IPS DF 4.7 (cell line): ENCODE measurements around the gene FAM3B.

Experiments used
- DNase-seq: peaks from one replicate; pipeline ENCODE4 v3.0.0-alpha.2; 2013; ENCODE audit warnings: low spot score; ENCODE audit errors: extremely low read depth

The FAM3B gene

DNA sequence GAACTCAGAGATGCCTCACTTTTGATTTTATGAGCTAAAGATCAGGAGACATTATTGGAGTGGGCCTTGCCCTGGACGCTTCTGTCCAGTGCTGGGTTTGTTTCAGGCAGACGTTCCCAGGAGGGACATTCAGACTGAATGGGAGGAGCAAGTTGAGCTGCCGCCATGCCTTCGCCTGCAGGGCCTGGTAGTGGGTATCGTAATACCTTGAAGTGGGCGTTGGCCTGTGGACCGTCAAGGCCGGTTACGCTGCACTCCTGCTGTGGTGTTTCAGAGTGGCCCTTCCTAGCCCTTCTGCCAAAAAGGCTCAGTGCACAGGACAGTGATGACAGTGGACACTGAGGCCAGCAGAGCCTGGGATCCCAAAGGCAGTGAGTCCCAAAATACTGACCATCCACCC, 1.6 kb downstream of the FAM3B start:
- DNase-seq: no peak

DNA sequence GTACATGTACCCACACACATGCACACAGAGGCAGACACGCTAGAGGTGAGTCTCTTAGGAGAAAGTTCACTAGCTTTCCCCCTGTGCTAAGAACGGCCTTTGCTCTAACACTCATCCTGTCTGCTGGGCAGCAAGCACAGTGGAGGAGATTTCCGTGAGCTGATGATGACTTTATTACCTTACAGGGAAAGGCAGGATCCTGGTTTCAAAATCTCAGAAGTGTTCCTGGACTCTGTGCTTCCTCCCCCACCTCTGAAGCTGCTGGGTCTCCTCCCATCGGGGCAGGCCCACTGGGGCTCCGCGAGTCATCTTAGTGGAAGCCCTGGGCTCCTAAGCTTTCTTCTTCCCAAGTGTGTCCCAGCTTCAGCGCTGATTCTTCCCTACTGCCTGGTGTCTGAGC, 2.7 kb downstream of the FAM3B start:
- DNase-seq: no peak

DNA sequence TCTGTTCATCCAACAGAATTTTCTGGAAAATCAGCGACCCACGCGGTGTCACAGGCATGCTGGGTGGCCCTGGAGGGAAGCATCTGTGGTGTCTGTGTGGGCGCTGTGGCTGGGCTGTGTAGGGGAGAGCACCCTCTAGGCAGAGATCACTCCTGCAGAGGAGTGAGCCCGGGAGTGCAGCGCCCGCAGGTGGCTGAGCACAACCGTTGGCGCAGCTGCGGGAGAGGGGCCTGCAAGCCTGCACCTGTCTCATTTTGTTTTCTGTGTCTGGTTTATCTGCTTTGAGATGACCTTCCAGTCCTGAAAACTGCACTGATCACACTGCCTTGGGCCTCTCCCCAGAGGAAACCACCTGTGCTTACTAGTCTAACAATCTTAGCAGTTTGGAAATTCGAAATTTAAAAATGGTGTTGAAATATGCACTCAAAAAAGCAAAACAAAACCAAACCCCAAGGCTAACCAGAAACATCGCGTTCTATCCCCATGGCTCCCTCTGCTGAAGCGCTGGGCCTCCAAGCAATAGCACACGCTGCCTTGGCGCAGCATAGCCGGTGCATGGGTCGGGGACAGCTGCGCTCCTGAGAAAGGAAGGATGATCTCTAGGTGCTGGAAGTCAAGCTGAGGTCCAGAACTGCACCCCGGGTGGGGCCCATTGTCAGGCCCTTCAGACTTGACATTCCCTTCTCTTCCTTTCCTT, 4.8 kb downstream of the FAM3B start:
- DNase-seq: no peak

DNA sequence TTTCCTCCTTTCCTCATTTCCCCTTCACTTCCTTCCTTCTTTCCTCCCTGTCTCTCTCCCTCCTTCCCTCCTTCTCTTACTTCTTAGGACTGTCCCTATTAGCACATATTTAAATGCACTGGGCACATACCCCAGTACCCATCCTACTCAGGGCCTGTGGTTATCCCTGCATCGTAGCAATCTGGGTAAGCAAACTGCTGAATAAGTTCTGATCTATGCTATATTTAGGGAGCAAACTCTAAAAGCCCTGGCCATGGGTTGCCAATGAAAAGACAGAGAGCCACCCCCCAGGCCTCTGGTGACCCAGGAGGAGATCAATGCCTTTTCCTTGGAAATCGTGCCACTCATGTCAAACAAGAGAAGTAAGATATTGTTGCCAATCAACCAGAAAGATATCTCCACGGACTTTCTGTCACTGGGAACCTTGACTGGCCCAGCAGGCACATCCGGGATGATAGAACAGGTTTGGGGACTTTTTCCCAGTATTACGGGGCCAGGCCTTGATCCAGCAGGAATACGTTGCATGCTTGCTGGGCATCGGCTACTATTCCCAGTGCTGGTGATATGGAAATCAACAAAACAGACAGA, 5.4 kb downstream of the FAM3B start:
- no peak for DNase-seq

DNA sequence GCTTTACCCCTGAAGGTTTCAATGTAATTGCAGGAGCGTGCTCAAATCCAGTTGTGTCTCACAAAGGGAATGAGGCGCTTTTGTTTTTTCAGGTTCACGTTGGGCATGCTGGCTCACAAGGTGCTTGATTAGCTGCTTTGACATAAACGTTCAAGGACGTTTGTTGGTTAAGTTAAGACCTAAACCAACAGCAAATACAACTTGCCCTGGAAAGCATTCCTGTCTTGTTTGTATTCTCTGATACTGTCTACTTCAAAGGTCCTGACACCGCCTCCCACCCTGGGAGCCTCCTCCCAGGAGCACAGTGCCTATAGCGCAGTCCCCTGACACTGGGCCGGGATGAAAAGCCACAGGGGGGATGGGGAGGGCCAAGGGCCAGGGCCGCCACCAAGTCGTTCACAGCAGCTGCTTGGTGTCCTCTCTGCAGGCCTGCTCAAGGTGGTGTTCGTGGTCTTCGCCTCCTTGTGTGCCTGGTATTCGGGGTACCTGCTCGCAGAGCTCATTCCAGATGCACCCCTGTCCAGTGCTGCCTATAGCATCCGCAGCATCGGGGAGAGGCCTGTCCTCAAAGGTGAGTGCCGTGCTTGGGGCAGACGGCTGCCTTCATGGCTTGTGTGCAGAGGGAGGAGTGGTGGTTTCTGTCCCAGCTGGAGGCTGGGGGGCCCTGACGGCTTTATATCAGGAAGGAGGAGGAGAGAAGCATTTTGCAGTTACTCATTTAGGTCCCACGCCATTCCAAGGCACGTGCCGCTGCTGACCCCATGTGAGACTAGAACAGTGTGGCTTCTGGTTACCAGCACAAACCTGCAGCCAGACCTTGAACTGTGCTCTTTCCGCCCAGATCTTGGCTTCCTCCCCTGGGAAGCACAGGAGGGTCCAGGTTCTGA, 6.1 kb downstream of the FAM3B start:
- DNase-seq: no peak

DNA sequence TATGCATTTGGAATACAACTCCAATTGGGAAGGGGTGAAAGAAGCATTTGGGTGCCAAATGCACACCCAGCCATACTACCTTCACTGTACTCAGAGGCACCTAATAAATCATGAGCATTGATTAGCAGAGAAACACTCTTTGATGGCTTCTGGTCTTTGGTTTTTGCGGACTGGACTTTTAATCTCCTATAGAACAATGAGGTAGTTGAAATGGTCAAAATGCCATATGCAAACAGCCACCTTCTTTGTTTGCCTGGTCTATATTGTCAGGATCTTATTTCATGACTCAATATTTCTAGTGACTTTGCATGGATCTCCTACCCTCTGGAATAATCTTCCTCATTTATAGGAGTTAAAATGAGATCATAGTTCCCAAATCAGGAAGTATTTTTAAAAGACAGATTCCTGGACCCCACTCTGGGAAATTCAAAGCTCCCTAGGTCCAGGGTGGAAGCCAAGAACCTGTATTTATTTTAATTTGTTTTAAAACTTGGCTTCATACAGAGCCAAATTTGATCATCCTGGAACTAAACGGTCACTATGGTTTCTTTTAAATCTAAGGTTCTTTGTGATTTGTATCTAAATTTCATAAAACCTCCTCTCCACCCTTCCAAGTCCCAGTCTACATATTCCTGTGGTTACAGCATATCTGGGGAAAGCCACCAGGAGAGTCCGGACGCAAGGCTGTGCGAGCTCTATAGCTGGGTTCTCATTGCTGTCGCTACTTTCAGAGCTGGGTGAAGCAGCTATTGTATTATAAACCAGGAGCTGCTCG, 8.7 kb downstream of the FAM3B start:
- no peak for DNase-seq

DNA sequence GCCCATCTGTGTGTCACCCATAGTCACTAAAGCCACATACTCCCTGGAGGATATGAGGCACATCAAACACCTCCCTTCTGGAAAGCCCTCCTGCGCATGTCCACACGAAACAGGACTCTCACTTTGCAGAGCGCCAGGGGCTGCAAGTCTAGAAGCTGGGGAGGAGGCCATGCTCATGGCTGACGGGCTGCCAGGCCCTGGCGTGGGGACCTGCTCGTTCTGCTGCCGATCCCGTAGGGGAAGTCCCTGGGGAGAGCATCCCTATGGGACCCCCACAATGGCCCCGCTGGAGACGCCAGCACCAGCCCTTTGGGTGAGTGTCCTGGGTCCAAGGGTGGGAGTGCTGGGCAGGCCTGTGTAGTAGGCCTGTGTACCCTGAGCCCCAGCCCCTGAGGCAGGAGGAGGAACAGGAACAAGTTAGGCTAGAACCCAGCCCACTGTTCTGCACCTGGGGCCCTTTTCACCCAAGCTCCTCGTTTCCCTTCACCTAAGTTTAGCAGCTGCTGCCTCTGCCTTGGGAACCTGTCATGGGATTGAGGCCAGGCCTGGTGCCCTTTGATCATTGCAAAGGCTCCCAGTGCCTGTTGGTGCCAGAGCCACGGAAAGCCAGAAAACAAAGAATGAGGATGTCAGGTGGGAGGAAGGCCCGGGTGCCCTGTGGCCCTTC, 9.9 kb downstream of the FAM3B start:
- DNase-seq: no peak

DNA sequence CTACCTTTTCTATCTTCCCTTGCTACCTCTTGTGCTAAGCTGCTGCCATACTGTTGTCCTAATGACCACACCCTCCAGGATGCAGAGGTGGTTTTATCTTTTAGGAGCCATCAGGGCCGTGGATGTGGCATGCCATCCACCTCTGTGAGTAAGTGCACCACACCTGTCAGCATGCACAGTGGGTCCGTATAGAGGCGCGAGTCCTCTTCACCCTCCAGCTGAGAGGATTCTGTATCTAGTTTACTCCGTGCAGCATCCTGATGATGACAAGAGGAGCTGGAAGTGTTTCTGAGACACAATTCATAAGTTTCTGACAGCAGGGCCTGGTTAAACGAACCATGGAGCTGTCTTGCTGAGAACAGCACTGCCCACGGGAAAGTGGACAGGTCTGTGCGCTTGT, 11.2 kb downstream of the FAM3B start:
- no peak for DNase-seq

DNA sequence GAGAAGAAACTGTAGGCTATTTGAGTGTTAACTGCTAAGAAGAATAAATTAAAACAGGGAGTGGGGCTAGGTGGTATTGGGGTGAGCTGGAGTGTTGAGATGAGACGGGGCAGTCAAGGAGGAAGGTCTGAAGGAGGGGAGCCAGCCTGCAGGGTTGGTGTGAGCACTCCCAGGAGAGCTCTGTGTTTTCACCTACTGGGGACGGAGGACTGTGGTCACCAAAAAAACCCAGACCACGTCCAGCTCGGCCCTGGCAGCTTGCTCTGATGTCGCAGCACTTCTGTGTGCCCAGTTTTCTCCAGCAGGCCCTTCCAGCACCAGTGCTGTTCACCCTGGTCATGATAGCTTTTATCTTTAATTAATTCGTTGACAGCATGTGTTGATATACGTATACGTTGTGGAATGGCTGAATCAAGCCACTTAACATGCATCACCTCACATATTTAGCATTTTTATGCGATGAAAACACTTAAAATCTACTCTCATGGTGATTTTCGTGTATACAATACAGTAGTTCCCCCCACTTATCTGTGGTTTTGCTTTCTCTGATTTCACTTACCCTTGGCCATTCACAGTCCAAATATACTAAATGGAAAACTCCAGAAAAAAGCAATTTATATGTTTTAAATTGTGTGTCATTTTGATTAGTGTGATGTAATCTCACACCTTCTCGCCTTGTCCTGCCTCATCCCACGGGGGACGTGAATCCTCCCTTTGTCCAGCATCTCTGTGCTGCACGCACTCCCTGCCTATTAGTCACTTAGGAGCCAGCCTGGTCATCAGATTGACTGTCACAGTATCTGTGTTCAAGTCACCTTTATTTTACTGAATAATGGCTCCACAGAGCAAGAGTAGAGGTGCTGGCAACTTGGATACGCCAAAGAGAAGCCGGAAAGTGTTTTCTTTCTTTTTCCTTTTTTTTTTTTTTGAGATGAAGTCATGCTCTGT, 12.3 kb downstream of the FAM3B start:
- no peak for DNase-seq

DNA sequence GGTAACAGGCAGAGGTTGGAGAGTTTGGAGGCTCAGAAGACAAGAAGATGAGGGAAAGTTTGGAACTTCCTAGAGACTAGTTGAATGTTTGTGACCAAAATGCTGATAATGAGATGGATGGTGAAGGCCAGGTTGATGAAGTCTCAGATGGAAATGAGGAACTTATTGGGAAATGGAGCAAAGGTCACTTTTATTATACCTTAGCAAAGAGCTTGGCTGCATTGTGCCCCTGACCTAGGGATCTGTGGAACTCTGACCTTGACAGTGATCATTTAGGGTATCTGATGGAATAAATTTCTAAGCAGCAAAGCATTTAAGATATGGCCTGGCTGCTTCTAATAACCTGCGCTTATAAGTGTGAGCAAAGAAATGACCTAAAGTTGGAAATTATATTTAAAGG, 17.2 kb downstream of the FAM3B start:
- no peak for DNase-seq

DNA sequence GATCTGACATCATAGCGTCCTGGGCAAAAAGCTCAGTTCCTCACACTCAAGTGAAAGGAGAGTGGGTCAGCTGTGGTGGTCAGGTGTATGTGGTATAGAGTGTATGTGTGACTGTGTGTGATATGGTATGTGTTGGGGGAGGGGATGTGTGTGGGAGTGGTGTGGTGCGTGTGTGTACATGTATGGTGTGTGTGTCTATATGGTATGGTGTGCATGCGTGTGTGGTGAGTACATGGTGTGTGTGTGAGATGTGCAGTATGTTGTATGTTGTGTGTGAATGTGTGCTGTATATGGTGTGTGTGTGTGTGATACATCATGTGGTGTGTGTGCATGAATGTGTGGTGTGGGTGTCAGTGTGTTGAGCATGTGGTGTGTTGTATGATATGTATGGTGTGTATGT, 20.9 kb downstream of the FAM3B start:
- DNase-seq: no peak

DNA sequence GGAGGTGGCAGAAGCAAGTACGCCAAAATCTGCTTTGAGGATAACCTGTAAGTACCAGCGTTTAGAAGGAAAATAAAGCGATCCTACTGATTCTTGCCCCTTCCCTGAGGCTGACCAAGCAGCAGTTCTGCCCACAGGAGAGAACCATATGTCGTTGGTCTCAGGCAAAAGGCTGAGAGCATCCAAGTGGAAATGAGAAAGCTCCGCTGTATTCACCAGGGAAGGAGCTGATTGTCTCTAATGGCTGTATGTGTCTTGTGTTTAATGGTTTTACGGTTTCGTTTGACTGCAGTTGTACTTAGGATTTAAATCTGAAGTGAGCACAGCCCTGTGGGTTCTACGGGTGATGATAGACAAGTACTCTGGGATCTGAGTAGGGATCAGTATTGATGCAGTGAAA, 21.9 kb downstream of the FAM3B start:
- no peak for DNase-seq

DNA sequence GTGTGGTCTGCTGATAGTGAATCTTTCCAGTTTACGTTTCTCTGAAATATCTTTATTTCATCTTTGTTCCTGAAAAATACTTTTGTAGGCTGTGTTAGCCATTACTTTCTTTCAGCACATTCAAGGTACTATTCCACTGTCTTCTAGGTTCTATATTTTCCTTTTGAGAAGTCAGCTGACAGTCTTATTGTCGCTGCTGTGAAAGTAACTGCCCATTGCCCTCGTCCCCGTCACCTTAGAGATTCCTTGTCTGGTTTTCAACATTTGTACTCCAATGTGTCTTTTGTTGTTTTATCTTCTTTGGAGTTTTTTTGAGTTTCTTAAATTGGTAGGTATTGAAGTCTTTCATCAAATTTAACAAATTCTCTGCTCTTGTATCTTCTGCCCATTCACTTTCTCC, 25.4 kb downstream of the FAM3B start:
- DNase-seq: no peak

DNA sequence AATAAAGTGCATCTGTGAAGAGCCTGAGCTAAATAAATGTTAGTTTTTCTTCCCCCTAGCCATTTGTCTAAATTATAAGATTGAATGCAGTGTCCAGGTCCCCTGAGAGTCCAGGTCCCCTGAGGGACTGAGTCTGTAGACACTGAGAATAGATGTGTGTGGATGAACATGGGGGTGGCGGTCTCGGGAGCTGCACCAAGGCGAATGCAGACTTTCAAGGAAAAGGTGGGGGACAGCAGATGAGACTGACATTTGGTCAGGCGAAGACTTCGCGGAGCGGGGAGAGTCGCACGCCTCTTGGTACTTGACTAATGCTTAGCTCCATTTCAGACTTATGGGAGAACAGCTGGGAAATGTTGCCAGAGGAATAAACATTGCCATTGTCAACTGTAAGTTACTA, 27.5 kb downstream of the FAM3B start:
- no peak for DNase-seq

DNA sequence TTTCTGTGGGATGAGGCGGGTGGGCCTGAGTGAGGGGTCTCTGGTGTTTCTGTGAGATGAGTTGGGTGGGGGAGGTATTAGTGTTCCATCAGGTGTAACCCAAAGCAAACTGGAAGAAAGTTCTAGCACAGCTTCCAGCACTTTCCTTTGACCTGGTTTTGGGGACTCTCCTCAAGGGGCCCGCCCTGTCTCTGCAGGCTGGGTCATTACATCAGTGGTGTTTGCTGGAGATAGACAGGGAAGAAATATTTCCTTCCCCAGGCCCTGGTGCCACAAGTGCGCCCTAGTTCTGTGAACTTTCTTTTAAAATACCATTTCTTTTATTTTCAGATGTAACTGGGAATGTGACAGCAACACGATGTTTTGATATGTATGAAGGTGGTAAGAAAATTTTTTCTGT, 28.8 kb downstream of the FAM3B start:
- DNase-seq: no peak

DNA sequence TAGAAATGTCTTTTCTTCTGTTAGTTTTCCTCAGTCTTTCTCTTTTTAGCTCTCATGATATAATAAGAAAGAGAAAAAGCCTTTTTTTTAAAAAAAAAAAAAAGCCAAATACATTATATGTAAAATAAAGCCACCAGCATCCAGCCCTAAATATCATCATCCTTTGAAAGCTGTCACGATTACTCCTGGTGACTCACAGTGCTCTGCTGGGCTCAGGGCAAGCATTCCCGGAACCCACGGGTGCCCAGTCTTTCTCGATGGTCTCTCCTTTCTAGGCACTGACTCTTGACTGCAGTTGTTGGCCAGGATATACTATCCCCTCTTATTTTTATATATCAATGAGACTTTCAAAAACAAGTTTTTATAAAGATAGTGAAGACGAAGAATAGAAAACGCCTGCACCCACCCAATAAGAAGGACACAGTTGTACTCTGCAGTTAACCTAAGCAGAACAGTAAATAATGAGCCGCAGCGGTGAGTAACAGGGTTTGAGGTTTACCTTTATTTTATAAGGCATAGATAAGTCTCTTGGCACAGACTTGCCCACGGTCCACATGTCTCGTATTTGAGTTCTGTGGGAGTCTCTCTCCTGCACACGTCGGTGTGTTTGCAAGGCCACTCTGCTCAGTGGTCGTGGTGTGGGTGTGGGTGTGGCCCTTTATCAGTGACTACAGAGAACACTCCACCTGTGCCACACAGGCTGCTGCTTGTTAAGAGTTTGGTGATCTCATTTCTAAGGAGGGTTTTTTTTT, 29.5 kb downstream of the FAM3B start:
- no peak for DNase-seq

DNA sequence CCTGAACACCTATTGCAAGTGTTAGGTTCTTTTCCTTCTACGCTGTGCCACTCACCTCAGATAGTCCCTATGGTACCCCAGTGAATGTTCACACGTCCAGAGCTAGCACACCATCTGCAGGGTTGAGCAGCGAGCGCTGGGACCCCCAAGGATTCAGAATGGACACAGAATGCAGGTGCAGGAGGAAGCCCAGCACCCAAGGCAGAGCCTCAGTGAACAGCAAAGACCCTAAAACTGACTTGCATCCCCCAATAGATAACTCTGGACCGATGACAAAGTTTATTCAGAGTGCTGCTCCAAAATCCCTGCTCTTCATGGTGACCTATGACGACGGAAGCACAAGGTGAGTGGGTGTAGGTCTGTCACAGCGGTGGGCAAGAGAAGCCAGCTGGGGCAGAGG, 30.2 kb downstream of the FAM3B start:
- no peak for DNase-seq

DNA sequence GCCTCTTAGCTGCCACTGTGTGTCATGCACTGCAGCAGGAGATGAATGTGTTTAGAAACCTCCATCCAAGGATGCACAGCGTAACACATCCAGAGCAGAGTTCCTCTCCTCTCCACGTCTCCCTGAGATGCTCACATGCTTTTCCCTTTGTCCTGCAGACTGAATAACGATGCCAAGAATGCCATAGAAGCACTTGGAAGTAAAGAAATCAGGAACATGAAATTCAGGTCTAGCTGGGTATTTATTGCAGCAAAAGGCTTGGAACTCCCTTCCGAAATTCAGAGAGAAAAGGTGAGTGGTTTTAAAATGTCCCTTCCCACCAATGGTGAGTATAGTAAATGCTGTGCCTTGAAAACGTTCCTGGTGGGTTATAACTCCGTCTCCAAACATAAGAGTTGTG, 31.8 kb downstream of the FAM3B start:
- DNase-seq: no peak

DNA sequence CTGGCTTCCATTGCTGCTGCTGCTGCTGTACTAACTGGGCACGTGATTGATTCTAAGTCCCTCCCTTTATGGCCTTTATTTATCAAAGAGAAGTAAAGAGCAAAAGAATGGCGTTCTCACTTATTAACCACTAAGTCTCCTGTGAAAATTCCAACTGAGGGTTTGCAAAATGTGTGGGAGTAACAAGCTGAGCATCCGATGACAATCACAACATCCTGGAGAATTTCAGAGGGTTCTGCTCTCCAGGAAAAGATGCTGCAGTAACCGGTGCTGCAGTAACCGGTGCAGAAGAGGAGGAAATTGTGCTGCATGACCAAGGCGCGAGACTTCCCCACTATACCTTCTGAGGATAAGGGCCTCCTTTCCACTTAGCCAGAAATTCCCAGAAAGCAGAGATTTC, 32.5 kb downstream of the FAM3B start:
- no peak for DNase-seq
